ENCODE measurements around the gene TMEM258.

The TMEM258 gene

DNA sequence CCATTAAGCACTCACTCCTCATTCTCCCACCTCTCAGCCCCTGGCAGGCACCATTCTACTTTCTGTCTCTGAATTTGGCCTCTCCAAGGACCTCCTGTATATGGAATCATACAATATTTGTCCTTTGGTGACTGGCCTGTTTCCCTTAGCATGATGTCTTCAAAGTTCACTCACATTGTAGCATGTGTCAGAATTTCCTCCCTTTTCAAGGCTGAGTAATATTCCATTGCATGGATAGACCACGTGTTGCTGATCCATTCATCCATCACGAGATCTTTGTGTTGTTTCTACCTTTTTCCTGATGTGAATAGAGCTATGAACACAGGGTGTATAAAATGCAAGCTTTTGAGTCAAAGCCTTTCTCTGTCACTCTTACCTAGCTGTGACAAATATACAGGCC lies 47.3 kb upstream of the TMEM258 start:
- Histone ChIP-seq H3F3A (ENCODE audit: insufficient read depth, low read length) (no peaks in the 10 kb centered on the region), H3K4me3 (ENCODE audit: low read depth, low read length, poor library complexity, severe bottlenecking) (no peak overlapping the region), H3K79me2 (ENCODE audit: insufficient read depth, low read length) (no peaks in the 10 kb centered on the region), H4K20me1 (ENCODE audit: insufficient read depth, low read length) (no peaks in the 10 kb centered on the region), H3K27ac (ENCODE audit: low read depth, low read length, poor library complexity, severe bottlenecking) (no peak overlapping the region), H3K9me3 (ENCODE audit: low read length) (no peaks in the 10 kb centered on the region), H3K36me3 (ENCODE audit: insufficient read depth, low read length) (peaks cover 47% of the 10 kb centered on the region), H3K9me2 (ENCODE audit: low read depth, low read length) (no peaks in the 10 kb centered on the region), H3K27me3 (ENCODE audit: insufficient read depth, low read length) (no peaks in the 10 kb centered on the region), H3K9ac (ENCODE audit: low read length) (no peak overlapping the region), H3K4me1 (ENCODE audit: insufficient read depth, low read length, severe bottlenecking) (peaks cover 9% of the 10 kb centered on the region), H2AFZ (ENCODE audit: low read length) (no peak overlapping the region), H3K4me2 (ENCODE audit: low read length) (no peak overlapping the region)
- TF ChIP-seq EZH2 (IDR thresholded peaks at IDR 0.05; ENCODE audit: borderline replicate concordance, low read length) (no peak), CTCF (IDR thresholded peaks at IDR 0.05; ENCODE audit: low read length) (no peak)

DNA sequence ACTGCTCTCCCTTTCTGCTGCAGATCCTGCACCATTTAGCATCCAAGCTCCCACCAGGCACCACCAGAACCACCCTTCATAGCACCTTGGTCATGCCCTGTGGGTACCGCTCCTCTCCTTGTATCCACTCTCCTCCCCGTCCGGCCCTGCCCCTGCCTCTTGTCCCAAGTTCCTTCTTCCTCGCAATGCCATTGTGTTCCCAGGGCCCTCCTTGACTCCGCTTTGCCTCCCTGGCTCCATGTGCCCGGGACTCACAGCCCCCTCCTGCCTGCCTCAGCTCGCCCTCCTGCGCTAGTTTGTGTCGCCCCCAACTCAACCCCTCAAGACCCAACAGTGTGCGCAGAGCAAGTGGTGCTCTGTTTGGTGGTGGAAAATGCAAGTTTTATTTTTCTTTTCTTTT lies 46.5 kb upstream of the TMEM258 start:
- Histone ChIP-seq H3K27ac (ENCODE audit: low read depth, low read length, poor library complexity, severe bottlenecking) (no peak overlapping the region), H3K4me2 (ENCODE audit: low read length) (no peak overlapping the region)
- TF ChIP-seq EZH2 (IDR thresholded peaks at IDR 0.05; ENCODE audit: borderline replicate concordance, low read length) (no peak), CTCF (IDR thresholded peaks at IDR 0.05; ENCODE audit: low read length) (no peak)

GRCh38 chr11:61838501-61838900 lies 46.1 kb upstream of the TMEM258 start:
- Histone ChIP-seq H4K20me1 (ENCODE audit: insufficient read depth, low read length) (no peaks in the 10 kb centered on the region), H3K27ac (ENCODE audit: low read depth, low read length, poor library complexity, severe bottlenecking) (no peak overlapping the region), H3K9ac (ENCODE audit: low read length) (no peak overlapping the region), H3K4me1 (ENCODE audit: insufficient read depth, low read length, severe bottlenecking) (peaks cover 21% of the 10 kb centered on the region), H3K9me3 (ENCODE audit: low read length) (no peaks in the 10 kb centered on the region), H3K79me2 (ENCODE audit: insufficient read depth, low read length) (no peaks in the 10 kb centered on the region), H3K4me2 (ENCODE audit: low read length) (no peak overlapping the region), H3K9me2 (ENCODE audit: low read depth, low read length) (no peaks in the 10 kb centered on the region), H3K36me3 (ENCODE audit: insufficient read depth, low read length) (peaks cover 47% of the 10 kb centered on the region), H3K27me3 (ENCODE audit: insufficient read depth, low read length) (no peaks in the 10 kb centered on the region), H2AFZ (ENCODE audit: low read length) (no peak overlapping the region), H3K4me3 (ENCODE audit: low read depth, low read length, poor library complexity, severe bottlenecking) (no peak overlapping the region), H3F3A (ENCODE audit: insufficient read depth, low read length) (no peaks in the 10 kb centered on the region)
- TF ChIP-seq CTCF (IDR thresholded peaks at IDR 0.05; ENCODE audit: low read length) (no peak), EZH2 (IDR thresholded peaks at IDR 0.05; ENCODE audit: borderline replicate concordance, low read length) (no peak)

More for the DNA sequence above, 46.5 kb upstream of the TMEM258 start:
- Histone ChIP-seq H3K9me3 (ENCODE audit: low read length) (no peaks in the 10 kb centered on the region), H2AFZ (ENCODE audit: low read length) (no peak overlapping the region), H3K9ac (ENCODE audit: low read length) (no peak overlapping the region), H3K27me3 (ENCODE audit: insufficient read depth, low read length) (no peaks in the 10 kb centered on the region), H3F3A (ENCODE audit: insufficient read depth, low read length) (no peaks in the 10 kb centered on the region), H3K9me2 (ENCODE audit: low read depth, low read length) (no peaks in the 10 kb centered on the region), H3K79me2 (ENCODE audit: insufficient read depth, low read length) (no peaks in the 10 kb centered on the region), H4K20me1 (ENCODE audit: insufficient read depth, low read length) (no peaks in the 10 kb centered on the region), H3K4me3 (ENCODE audit: low read depth, low read length, poor library complexity, severe bottlenecking) (no peak overlapping the region), H3K36me3 (ENCODE audit: insufficient read depth, low read length) (peaks cover 47% of the 10 kb centered on the region), H3K4me1 (ENCODE audit: insufficient read depth, low read length, severe bottlenecking) (peaks cover 17% of the 10 kb centered on the region)

All from OCI-LY1 (cell line).